D721Med (cell line): ENCODE data around the gene SRGAP2C.
"Not testable (repeated sequence)": the region's sequence is repeated elsewhere in the genome, so short reads cannot be mapped to it uniquely, and the experiment has no call there.

Experiments used
- DNase-seq: peaks from one replicate; pipeline ENCODE4 v3.0.0; 2011; ENCODE audit warnings: low spot score; ENCODE audit not compliant: insufficient read length
- FAIRE-seq: peaks from 2 replicates; lab custom pipeline; 2011; peaks lifted over from hg19 to GRCh38; lab: Jason Lieb, UNC

Gene SRGAP2C

GRCh38 chr1:121316081-121316480 lies 131.3 kb downstream of the SRGAP2C start:
- FAIRE-seq, DNase-seq: not testable (repeated sequence)

GRCh38 chr1:121317491-121318468 lies 133.0 kb downstream of the SRGAP2C start:
- not testable (repeated sequence) for DNase-seq, FAIRE-seq

GRCh38 chr1:121318687-121319086 lies 133.9 kb downstream of the SRGAP2C start:
- not testable (repeated sequence) for FAIRE-seq, DNase-seq

- DNase-seq, FAIRE-seq: not testable (repeated sequence)
Measured at GRCh38 chr1:121321660-121322059, 136.9 kb downstream of the SRGAP2C start.

GRCh38 chr1:121324726-121325125 lies 140.0 kb downstream of the SRGAP2C start:
- FAIRE-seq, DNase-seq: not testable (repeated sequence)

DNA sequence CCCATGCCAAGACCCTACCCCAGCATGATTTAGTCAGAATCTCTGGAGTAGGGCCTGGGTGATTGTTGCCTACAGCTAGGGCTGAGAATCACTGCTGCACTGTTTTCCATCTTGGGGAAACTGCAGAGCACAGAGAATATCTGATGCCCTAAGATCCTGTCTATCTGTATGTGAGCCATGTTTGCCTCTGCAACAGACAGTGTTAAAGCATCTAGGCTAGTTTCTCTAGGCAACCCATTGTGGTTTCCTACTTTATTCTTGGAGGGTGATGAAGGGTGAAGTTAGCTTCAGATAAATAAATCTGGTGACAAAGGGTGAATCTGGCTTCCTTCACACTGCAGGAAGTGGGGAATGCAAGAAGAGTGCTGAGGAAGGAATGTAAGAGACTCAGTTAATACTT lies 147.4 kb downstream of the SRGAP2C start:
- DNase-seq, FAIRE-seq: not testable (repeated sequence)

DNA sequence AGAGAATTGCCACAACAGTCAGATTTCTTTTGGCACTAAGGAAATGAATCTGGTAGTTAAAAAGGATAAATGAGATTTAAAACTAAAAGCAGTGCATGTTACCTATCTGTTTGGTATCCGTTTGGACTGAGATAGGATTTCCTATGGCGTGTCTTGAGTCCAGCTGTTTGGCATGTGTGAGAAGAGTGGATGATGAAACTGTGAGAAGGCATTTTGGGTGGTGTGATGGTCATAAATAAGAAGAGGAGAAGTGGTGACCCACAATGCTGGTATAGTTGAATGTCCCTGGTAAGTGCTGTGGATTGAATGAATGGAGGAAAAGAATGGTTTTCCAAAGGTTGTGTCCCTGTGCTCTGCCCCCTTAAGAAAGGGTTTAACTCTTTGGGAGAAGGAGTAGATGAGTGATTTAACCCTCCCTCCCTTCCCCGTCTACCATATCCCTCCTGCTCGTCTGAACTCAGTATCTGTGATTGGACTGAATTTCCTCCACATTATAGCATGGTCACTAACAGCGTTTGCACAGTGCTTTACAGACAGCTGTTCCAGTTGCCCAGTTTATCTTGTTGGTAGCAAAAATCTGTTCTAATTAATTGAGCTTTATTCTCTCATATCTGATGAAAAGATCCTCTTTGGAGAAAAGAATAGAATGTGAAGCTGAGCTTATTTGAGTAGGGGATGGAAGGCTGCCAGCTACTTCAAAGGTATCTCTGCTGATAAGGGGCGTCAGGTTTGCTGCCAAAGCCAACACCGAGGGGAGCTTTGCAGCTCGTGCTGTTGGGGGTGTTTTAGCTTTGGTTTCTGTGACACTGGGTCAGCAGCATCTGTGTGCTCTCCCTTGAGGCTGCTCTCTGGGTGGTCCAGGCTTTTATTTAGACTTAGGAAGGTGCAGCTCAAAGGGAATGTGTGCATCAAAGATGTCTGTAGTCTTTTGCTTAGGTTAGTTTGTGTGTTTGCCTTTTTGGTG lies 148.1 kb downstream of the SRGAP2C start:
- FAIRE-seq, DNase-seq: not testable (repeated sequence)

DNA sequence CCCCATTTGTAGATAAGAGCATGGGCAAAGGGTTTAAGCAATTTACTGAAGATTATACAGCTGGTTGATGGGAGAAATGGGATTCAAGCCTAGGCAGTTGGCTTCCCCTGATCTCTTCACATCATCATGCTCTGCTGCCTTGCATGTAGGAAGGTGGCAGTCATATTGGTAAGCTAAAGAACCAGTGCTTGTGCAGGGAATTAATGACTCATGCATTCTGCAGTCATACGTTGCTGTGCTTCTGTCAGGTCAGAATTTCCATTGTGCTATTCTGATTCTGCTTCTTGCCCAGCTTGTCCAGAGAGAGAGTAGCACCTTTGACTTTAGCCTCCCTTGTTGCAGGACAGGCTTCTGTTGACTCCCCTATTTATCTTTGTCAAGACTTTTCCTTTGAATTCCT lies 153.2 kb downstream of the SRGAP2C start:
- not testable (repeated sequence) for FAIRE-seq, DNase-seq

DNA sequence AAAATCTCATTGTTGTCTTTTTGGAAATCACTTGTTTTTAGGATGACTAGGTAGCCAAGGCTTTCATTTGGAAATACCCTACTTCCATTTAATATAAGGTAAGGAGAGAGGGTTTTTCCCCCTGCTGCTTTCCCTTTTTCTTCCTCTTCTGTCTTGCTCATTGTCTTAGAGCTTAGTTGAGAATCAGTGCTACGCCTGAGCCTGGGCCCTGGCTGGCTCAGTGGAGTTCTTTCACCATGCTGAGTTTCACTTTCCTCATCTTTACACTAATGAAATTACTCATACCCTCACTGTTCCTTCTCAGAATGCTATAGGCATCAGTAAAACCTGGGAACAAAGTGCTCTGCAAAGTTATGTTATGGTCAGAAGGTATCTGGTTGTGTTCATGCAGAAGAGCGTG lies 154.8 kb downstream of the SRGAP2C start:
- not testable (repeated sequence) for FAIRE-seq

GRCh38 chr1:121343311-121343906 lies 158.6 kb downstream of the SRGAP2C start:
- not testable (repeated sequence) for FAIRE-seq

More for the DNA sequence above, 154.8 kb downstream of the SRGAP2C start:
- not testable (repeated sequence) for DNase-seq

DNA sequence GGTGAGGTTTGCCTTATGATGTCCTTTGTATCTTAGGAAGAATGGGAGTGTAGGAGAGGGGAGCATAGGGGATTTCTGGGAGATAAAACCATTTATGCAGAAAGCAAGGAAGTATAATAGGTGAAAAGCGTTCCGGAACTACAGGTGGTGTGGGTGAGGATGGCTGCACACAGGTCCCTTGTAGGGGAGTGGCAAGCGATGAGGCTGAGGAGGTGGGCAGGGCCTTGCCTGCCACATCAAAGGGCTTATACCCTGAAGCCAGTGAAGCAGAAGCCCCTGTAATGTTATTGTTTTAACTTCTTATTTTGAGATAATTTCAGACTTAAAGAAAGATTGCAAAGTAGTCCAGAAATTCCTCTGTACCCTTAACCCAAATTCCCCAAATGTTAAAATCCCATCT lies 159.6 kb downstream of the SRGAP2C start:
- DNase-seq, FAIRE-seq: not testable (repeated sequence)

More at GRCh38 chr1:121343311-121343906, 158.6 kb downstream of the SRGAP2C start:
- not testable (repeated sequence) for DNase-seq

- not testable (repeated sequence) for FAIRE-seq, DNase-seq
Measured at GRCh38 chr1:121346654-121347053, 161.9 kb downstream of the SRGAP2C start.

DNA sequence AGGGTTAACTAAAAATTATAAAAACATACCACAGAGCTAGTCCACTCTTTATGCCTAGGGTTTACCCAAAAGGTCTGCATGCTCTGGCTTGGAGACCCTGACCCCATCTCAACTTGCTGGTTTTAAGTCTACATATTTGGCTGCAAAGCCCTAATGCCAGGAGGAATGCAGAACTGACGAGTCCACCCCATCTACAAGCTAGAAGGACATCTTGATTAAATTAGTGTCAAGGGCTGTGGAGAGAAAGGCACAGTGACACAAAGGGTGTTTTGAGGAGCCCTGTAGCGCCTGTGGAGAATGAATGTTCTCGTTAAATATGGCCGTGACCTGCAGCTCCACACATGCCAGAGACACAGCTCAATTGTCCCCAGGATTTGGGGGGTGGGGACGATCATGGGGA lies 162.7 kb downstream of the SRGAP2C start:
- FAIRE-seq, DNase-seq: not testable (repeated sequence)

DNA sequence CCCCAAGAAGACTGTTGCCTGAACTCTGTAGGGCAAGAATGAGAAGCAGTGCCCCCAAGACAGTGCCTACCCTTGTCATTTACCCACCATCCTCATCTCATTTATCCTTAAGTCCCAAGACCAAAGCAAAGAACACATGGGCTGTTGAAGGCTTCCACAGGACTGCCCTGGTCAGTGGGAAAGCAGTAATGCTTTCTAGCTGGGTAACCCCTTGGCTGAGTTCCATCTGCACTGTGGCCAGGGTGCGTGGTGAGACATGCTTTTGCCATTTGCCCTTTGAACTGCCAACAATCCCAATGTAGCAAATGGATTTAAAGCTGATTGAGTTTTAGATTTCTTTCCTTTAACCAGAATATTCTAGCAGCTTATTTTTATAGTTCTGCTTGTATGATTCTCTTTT lies 163.3 kb downstream of the SRGAP2C start:
- not testable (repeated sequence) for FAIRE-seq, DNase-seq

- FAIRE-seq, result not testable (repeated sequence)
Measured at GRCh38 chr1:121349332-121349967, 164.7 kb downstream of the SRGAP2C start.

DNA sequence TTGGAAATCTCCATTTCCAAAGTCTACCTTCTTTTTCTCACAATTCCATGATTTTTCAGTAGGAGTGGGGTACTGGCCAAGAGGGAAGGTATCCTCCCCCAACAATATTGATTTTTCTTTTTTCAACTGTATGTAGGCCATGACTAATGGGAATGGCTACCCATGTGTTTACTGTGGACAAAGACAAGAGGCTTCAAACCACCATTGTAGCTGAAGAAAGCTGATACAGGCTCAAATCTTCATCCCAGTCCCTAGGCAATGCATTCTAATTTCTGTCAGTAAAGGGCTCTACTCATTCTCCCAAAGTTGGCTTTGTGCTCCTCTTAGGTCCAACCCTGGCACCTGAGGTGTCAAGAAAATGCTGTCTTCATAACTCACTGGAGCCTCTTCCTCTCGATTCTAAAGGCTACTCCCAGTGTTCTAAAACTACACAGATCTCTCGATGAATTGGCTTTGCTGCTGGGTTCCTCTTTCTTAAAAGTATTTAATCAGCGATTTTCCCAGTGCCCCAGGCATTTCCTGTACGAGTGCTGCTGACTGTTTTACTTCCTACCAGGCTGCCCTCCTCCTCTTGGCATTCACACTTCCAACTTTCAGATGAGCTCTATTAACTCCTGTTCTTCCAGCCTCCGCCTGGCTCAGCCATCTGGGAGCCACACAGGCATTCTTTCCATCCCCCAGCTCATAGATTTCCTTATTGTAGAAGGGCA lies 171.1 kb downstream of the SRGAP2C start:
- not testable (repeated sequence) for DNase-seq, FAIRE-seq

More at GRCh38 chr1:121349332-121349967, 164.7 kb downstream of the SRGAP2C start:
- DNase-seq, result not testable (repeated sequence)

DNA sequence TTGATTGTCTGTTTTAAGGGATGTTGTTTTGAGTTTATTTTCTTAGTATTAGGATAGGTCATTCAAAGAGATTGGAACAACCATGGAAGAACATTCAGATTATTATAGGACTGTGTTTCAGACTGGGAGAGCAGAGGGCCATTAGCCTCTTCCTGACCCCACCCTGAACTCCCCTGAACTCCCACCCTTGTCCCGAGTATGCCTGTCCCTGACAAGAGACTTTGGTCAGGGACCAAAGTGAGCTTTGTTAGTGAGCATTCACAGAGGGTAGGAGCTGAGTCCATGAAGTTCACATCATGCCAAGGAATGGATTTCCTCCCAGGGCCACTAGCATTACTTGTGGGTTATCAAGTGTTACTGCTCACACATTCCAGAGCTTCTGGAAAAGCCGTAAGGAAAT lies 172.0 kb downstream of the SRGAP2C start:
- DNase-seq, FAIRE-seq: not testable (repeated sequence)

DNA sequence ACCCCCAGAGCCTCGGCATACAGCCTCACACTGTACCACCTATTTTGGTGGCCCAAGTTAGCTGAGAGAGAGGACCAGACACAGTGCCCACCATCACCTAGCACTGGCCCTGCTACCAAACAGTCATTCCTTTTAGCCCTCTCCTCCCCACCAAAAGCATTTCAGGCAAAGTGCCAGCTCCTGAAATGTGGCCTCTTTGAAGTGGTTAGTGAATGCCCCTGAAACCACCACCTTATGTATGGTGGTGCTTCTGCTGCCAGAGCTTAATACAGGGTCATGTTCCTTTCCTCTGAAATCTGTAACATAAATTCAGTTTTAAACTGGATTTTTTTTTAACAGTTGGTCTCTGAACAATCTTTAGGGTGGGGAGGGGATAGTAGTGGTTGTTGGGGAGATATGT lies 175.8 kb downstream of the SRGAP2C start:
- FAIRE-seq, DNase-seq: not testable (repeated sequence)
